ENCODE measurements around the gene CUL2. TPM values are rescaled to one million over a fixed set of nuclear protein-coding genes. Genes with fewer than 3 reads are reported as not detected.
"Not testable (repeated sequence)": the region's sequence is repeated elsewhere in the genome, so short reads cannot be mapped to it uniquely, and the experiment has no call there.

Gene CUL2
- total and polyA plus RNA-seq, 2 experiments from 2014 or later, result 25.8 to 34.4 TPM

DNA sequence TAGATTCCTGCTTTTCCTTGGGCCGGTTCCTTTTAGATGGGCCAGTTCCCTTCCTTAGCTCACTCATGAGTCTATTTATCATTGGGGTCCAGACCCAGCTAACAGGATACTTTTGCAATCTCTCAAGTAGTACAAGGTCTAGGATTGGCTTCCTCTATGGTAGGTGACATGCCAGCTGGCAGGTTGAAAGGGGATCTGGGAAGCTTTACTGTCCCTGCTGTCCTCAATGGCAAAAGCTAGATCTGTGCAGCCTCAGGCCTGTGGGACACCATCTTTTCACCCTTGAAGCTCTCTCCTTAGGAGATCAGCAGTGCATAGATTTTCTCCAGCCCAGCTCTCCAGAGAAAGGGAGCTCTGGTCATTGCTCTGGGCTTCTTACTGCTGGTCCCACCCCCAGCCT is 96.4 kb downstream of the CUL2 start:
- no peak overlapping the region for H3K4me3 ChIP-seq
- no peaks in the 10 kb centered on the region for H3K79me2 ChIP-seq
- no peak overlapping the region for H3K4me2 ChIP-seq
- DNase-seq (ENCODE audit: low spot score), result no peak
- no peak for TF ChIP-seq EZH2 (IDR thresholded peaks at IDR 0.05; ENCODE audit: borderline replicate concordance)
- TF ChIP-seq, protein P1, sequence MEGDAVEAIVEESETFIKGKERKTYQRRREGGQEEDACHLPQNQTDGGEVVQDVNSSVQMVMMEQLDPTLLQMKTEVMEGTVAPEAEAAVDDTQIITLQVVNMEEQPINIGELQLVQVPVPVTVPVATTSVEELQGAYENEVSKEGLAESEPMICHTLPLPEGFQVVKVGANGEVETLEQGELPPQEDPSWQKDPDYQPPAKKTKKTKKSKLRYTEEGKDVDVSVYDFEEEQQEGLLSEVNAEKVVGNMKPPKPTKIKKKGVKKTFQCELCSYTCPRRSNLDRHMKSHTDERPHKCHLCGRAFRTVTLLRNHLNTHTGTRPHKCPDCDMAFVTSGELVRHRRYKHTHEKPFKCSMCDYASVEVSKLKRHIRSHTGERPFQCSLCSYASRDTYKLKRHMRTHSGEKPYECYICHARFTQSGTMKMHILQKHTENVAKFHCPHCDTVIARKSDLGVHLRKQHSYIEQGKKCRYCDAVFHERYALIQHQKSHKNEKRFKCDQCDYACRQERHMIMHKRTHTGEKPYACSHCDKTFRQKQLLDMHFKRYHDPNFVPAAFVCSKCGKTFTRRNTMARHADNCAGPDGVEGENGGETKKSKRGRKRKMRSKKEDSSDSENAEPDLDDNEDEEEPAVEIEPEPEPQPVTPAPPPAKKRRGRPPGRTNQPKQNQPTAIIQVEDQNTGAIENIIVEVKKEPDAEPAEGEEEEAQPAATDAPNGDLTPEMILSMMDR (IDR thresholded peaks at IDR 0.05; ENCODE audit: poor library complexity), result no peak
- TF ChIP-seq EZH2phosphoT487 (IDR thresholded peaks at IDR 0.05; ENCODE audit: low read depth, severe bottlenecking, unreplicated experiment), result no peak
- no peaks in the 10 kb centered on the region for H3K9me2 ChIP-seq (replicated peaks; ENCODE audit: insufficient read depth)
- H3K27me3 ChIP-seq, result no peaks in the 10 kb centered on the region
- no peaks in the 10 kb centered on the region for H3K36me3 ChIP-seq (replicated peaks; ENCODE audit: insufficient read depth, low read depth)
- no peaks in the 10 kb centered on the region for H3K4me1 ChIP-seq (ENCODE audit: insufficient read depth)
- no peaks in the 10 kb centered on the region for H4K20me1 ChIP-seq (ENCODE audit: insufficient read depth, poor library complexity, severe bottlenecking)
- 94% methylated on average over 1 of the region's 1 CpG for WGBS (ENCODE audit: low lambda C conversion rate, missing lambda C conversion rate)
- H3K9me3 ChIP-seq (ENCODE audit: low read depth), result no peaks in the 10 kb centered on the region
- H2AFZ ChIP-seq, result no peak overlapping the region
- no peak overlapping the region for H3K27ac ChIP-seq

DNA sequence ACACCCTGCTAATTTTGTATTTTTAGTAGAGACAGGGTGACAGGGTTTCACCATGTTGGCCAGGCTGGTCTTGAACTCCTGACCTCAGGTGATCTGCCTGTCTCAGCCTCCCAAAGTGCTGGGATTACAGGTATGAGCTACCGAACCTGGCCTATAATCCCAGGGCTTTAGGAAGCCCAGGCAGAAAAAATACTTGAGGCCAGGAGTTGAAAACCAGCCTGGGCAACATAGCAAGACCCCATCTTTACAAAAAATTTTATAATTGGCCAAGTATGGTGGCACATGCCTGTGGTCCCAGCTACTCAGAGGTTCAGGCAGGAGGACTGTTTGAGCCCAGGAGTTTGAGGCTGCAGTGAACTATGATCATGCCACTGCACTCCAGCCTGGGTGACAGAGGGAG is 99.0 kb downstream of the CUL2 start:
- not testable (repeated sequence) for H3K9me3 ChIP-seq (ENCODE audit: low read depth); H3K79me2 ChIP-seq; H2AFZ ChIP-seq; H3K4me2 ChIP-seq; H3K4me1 ChIP-seq (ENCODE audit: insufficient read depth); H4K20me1 ChIP-seq (ENCODE audit: insufficient read depth, poor library complexity, severe bottlenecking); DNase-seq (ENCODE audit: low spot score); H3K27me3 ChIP-seq; H3K4me3 ChIP-seq; H3K36me3 ChIP-seq (replicated peaks; ENCODE audit: insufficient read depth, low read depth); H3K9me2 ChIP-seq (replicated peaks; ENCODE audit: insufficient read depth); H3K27ac ChIP-seq
- 94% methylated on average over 1 of the region's 1 CpG for WGBS (ENCODE audit: low lambda C conversion rate, missing lambda C conversion rate)

- Histone ChIP-seq H3K27me3 (no peaks in the 10 kb centered on the region), H3K4me2 (no peak overlapping the region), H3K9me3 (ENCODE audit: low read depth) (peaks cover 5% of the 10 kb centered on the region), H3K36me3 (replicated peaks; ENCODE audit: insufficient read depth, low read depth) (no peaks in the 10 kb centered on the region), H3K79me2 (no peaks in the 10 kb centered on the region), H3K4me1 (ENCODE audit: insufficient read depth) (no peaks in the 10 kb centered on the region), H2AFZ (no peak overlapping the region), H3K9me2 (replicated peaks; ENCODE audit: insufficient read depth) (no peaks in the 10 kb centered on the region), H3K27ac (no peak overlapping the region), H4K20me1 (ENCODE audit: insufficient read depth, poor library complexity, severe bottlenecking) (no peaks in the 10 kb centered on the region), H3K4me3 (no peak overlapping the region)
- DNase-seq (ENCODE audit: low spot score), result no peak
- WGBS (ENCODE audit: low lambda C conversion rate, missing lambda C conversion rate), result 86% methylated on average over 8 of the region's 8 CpGs
- TF ChIP-seq EZH2phosphoT487 (IDR thresholded peaks at IDR 0.05; ENCODE audit: low read depth, severe bottlenecking, unreplicated experiment) (no peak), EZH2 (IDR thresholded peaks at IDR 0.05; ENCODE audit: borderline replicate concordance) (no peak)
- TF ChIP-seq, protein P1 (IDR thresholded peaks at IDR 0.05; ENCODE audit: poor library complexity), result no peak
These were observed 101.6 kb downstream of the CUL2 start for GRCh38 chr10:34988397-34989067.

DNA sequence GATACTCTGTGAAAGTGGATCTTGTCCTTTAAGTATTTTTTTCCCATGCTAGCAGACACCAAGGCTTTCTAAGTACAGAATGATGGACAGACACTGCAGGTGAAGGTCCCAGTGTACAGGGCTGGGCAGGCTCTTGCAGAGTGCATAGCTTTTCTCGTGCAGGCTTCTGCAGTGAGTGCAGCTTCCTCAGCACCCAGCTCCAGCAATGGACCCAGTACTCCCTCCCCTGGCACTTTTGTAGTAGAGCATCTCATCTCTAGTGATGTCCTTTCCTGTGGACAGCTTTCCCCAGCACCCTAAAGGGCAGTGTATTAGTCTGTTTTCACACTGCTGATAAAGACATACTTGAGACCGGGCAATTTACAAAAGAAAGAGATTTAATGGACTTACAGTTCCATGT is 104.3 kb downstream of the CUL2 start:
- DNase-seq (ENCODE audit: low spot score), result no peak
- H3K36me3 ChIP-seq (replicated peaks; ENCODE audit: insufficient read depth, low read depth), result no peaks in the 10 kb centered on the region
- H3K4me2 ChIP-seq, result no peak overlapping the region
- H3K4me3 ChIP-seq, result no peak overlapping the region
- no peaks in the 10 kb centered on the region for H3K4me1 ChIP-seq (ENCODE audit: insufficient read depth)
- no peak overlapping the region for H3K27ac ChIP-seq
- TF ChIP-seq EZH2 (IDR thresholded peaks at IDR 0.05; ENCODE audit: borderline replicate concordance) (no peak), EZH2phosphoT487 (IDR thresholded peaks at IDR 0.05; ENCODE audit: low read depth, severe bottlenecking, unreplicated experiment) (no peak)
- TF ChIP-seq, protein P1 (IDR thresholded peaks at IDR 0.05; ENCODE audit: poor library complexity), result no peak
- H3K9me3 ChIP-seq (ENCODE audit: low read depth), result peaks cover 5% of the 10 kb centered on the region
- no peaks in the 10 kb centered on the region for H3K9me2 ChIP-seq (replicated peaks; ENCODE audit: insufficient read depth)
- no peaks in the 10 kb centered on the region for H3K27me3 ChIP-seq
- no peak overlapping the region for H2AFZ ChIP-seq
- WGBS (ENCODE audit: low lambda C conversion rate, missing lambda C conversion rate), result 63% methylated on average over 2 of the region's 2 CpGs
- H3K79me2 ChIP-seq, result no peaks in the 10 kb centered on the region
- no peaks in the 10 kb centered on the region for H4K20me1 ChIP-seq (ENCODE audit: insufficient read depth, poor library complexity, severe bottlenecking)

Measured in hepatocyte (in vitro differentiated cells).